Anterior cingulate cortex (tissue), 58 donors: ENCODE results near the gene HES4.

Experiments used
- DNase-seq, 58 donors: peaks; one replicate each; lab custom pipeline; 2025; lab: John Stamatoyannopoulos, UW

Gene HES4

DNA sequence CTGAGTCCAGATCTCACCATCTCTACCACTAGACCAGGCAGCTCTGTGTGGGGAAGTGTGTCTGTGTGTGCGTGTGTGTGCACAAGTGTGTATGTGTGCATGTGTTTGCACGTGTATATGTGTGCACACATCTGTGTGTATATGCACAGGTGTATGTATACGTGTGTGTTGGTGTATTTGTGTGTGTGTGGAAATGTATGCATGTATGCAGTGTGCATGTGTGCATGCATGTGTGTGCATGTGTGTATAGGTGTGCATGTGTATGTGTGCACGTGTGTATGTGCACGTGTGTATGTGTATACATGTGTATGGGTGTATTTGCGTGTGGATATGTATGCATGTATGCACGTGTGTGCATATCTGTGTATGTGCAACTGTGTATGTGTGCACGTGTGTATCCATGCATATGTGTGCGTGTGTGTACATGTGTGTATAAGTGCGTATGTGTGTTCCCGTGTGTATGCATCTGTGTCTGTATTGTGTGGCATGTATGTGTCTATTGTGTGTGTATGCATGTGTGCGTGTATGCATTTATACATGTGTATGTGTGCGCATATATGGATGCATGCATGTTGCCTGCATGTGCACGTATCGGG is 30.5 kb downstream of the HES4 start:
- DNase-seq, result no peak

DNA sequence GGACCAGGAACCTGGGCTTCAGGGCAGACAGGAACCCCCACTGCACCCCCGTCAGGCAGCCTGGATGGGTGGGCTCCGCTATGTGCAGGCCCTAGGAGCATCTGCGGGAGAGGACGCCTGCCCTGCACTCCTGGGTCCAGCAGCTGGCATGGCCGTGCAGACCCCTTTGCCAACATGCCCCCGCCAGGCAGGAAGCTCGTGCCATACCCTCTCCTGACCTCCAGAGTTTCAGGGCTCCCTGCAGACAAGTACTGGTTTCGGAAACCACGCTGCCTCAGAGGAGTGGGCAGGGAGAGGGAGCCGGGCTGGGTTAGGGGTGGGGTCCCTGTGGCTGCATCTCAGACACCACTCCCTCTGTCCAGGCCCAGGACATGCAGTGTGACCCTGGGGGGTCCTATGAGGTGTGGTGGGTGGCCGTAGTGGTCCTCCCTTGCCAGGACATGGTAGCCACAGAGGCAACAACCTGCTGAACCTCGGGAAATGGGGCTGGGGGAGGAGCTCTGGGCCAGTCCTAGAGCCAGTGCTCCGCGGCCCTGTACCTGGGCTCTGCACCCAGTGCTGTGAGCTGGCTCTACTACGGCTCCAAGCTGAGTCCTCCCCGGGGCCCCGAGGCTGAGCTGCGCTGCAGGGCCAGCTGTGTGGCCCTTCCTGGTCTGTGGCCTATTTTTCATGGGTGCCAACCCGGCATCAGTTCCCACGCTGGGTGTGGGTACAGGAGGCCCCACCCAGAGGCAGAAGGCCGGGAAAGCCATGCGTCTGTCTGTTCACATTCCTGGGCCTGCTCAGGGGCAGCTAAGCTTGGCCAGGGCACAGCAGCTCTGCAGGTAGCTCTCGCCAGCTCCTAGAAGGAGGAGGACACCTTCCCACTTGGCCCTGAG is 32.2 kb downstream of the HES4 start:
- DNase-seq, result no peak

DNA sequence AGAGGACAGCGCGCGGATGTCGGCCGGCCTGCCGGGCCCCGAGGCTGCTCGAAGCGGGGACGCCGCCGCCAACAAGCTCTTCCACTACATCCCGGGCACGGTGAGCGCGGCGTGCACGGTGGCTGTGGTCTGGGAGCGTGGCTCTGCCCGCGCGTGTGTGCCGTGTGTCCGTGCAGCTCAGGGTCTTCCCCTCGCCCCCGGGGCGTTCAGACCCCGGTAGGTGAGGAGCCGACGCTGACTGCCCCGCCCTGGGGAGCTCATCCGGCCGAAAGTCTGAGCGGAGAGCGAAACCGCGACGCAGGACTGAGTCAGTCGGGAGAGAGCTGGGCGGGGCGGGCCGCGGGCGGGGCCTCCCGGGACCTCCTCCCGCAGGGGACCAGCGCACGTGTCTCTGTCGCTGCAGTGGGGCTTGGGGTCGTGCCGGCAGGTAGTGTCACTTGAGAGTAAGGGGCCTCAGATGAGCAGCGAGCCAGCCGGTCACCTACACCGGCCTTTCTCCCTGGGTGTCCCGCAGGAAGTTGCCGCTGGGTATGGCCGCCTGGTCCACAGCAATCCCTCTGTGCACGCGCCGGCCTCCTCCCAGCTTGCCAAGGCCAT is 33.1 kb downstream of the HES4 start:
- DNase-seq, result peak in 3 of 58 donors; percentile 11 to 19 (median 16)

DNA sequence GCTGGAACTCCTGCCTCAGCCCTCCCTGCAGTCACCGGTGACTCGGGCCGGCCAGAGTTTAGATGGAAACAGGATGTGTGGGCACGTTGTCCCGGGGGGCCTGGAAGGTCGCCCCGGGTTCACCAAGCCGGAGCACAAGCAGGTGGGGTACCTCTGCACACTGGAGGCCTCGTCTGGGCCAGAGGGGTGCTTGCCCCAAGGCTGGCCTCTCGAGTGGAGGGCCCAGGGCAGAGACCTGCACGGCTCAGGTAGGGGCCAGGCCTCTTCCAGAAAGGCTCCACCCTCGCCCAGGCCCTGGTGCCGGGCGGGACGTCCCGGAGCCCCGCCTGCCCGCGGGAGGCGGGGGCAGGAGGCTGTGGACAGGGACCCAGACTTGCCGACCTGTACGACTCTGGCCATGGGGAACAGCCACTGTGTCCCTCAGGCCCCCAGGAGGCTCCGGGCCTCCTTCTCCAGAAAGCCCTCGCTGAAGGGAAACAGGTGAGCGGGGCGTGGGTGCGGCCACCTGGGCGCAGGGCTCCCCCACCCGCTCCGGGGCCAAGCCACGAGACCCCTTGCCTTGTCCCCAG is 33.7 kb downstream of the HES4 start, which contains the start of gene PLEKHN1:
PLEKHN1 (plus strand) TSS at position 348 of the 569 bp plus-strand sequence; CDS start at position 398, 50 bp downstream.
- no peak for DNase-seq

DNA sequence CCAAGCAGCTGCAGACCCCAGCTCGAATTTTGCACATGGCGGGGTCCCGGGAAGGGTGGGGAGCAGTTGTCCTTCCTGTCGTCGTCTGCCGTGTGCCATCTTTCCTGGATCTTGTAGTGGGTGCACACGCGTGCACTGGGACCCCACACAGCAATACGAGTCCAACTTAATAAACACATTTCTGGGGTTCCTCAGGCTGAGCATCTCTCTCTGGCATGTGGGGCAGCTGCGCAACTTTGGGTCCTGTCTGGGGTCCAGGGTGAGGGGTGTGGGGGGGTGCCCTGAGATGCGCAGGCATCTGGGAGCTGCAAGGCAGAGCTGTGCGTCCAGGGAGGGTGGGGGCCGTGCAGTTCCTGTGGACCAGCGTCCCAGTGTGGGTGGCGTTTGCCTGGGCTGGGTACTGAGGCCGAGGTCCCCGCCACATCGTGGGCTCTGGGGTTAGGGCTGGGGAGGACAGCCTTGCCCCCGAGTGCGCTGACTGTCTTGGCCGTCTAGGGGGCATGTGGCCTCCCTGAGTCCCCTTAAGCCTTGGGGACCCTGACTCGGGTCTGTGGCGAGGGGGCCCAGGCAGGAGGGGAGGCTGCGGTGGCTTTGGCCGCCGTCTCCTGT is 34.3 kb downstream of the HES4 start:
- DNase-seq, result no peak

DNA sequence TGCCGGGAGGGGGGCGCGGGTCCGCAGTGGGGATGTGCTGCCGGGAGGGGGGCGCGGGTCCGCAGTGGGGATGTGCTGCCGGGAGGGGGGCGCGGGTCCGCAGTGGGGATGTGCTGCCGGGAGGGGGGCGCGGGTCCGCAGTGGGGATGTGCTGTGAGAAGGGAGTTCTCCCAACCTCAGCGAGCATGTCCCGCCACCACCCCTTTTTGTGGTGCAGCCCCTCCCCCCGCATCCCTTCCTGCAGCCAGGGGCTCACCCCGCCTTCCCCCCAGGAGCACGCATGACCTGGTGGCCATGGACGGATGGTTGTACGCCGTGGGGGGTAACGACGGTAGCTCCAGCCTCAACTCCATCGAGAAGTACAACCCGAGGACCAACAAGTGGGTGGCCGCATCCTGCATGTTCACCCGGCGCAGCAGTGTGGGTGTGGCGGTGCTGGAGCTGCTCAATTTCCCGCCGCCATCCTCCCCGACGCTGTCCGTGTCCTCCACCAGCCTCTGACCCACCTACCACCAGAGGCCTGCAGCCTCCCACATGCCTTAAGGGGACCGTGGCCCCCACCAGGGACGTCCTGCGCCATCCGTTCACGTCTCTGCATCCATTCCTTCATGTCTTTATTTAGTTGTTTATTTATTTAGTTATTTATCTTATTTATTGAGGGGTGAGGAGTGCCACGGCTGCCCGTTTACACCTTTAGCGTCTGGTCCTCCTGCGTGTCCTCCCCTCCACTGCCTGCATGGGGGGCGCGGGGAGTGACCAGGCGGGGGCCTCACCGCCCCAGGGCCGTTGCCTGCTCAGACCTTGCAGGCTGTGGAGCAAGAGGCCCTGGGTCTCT is 35.0 kb downstream of the HES4 start:
- DNase-seq, result no peak

DNA sequence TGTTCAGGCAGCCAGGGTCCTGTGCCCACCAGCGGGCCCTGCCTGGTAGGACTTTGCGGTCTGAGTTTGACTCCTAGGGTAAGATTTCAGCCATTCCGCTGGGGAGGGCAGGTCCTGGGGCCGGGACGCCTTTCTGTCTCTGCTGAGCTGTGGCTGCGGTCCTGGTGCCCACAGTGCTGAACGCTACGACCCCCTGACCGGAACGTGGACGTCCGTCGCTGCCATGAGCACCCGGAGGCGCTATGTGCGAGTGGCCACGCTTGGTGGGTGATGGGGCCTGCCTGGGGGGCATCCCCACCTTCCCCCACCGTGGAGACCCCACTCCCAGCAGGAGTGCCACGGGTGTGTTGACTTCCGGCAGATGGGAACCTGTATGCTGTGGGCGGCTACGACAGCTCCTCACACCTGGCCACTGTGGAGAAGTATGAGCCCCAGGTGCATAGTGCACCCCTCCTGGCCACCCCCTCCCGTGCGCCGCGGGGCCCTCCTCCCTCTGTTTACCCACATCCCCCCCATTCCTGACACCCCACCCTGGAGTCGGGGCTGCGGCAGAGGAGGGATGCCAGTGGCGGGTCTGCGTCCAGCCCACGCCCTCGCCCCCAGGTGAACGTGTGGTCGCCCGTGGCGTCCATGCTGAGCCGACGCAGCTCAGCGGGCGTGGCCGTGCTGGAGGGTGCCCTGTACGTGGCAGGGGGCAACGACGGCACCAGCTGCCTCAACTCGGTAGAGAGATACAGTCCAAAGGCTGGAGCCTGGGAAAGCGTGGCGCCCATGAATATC is 36.0 kb downstream of the HES4 start:
- no peak for DNase-seq

DNA sequence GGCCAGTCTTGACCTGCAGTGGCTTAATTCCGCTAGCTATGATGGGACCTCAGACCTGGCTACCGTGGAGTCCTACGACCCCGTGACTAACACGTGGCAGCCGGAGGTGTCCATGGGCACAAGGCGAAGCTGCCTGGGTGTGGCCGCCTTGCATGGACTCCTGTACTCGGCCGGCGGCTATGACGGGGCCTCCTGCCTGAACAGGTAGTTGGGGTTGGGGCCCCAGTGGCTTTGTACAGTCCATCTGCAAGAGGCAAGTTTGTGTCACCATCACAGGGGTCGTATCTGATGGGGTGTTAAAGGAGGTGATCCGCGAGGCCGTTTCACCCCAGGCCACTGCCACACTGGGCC is 36.6 kb downstream of the HES4 start:
- no peak for DNase-seq

DNA sequence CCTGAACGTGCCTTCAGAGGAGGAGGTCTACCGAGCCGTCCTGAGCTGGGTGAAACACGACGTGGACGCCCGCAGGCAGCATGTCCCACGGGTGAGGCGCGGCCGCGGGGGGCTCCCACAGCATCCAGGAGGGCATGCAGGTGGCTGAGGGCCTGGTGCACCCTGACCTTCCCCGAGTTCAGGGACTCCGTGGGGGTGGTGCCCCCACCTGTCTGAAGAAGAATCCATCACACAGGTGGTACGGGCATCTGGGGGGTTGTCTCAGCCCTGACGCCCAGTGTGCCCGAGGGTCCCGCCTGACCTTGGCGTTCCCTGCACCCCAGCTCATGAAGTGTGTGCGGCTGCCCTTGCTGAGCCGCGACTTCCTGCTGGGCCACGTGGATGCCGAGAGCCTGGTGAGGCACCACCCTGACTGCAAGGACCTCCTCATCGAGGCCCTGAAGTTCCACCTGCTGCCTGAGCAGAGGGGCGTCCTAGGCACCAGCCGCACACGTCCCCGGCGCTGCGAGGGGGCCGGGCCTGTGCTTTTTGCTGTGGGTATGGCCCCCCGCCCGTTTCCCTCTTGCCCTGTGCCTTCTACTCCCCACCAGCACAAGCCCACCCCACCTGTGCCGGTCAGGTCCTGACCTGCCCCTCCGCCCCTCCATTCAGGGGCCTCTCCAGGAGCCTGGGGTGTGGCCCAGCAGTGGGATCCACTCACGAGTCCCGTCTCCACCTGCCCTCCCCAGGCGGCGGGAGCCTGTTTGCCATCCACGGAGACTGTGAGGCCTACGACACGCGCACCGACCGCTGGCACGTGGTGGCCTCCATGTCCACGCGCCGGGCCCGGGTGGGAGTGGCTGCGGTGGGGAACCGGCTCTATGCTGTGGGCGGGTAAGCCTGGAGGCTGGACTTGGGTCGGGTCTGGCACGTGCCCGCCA is 37.3 kb downstream of the HES4 start:
- DNase-seq, result no peak

DNA sequence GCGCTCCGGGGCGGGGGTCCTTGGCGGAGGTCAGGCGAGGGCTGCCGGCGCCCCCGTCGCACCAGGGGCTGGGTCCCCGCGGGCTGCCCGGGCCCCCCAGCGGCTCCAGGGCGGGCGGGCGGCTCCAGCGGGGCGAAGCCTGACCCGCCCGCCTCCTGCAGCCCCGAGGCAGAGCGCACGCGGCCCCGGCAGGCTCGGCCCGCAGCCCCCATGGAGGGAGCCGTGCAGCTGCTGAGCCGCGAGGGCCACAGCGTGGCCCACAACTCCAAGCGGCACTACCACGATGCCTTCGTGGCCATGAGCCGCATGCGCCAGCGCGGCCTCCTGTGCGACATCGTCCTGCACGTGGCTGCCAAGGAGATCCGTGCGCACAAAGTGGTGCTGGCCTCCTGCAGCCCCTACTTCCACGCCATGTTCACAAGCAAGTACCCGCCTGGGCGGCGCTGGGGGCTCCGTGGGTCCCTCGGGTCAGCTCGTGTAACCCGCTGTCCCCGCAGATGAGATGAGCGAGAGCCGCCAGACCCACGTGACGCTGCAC is 38.7 kb downstream of the HES4 start:
- DNase-seq, result no peak

DNA sequence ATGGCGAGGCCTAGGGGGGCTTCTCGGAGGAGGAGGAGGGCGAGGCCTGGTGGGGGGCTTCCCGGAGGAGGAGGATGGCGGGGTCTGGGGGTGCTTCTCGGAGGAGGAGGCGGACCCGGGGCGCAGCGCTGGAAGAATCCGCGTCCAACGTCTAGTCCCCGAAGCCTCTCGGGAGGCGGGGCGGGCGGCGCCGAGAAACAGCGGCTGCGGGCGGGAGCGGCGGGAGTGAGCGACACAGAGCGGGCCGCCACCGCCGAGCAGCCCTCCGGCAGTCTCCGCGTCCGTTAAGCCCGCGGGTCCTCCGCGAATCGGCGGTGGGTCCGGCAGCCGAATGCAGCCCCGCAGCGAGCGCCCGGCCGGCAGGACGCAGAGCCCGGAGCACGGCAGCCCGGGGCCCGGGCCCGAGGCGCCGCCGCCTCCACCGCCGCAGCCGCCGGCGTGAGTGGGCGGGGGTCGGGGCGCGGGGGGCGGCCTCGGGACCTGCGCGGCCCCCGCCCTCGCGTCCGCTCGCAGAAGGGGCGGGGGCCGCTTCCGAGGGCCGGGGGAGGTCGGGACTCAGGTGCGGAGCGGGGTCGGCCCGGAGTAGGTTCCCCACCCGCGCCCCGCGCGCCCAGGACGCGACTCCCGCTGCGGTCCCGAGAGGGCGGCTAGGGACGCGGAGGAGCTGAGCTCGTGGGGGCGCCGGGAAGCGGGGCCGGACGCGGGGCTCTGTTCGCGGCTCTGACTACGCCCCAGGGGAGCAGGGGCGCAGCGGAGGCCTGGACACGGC is 39.4 kb downstream of the HES4 start, which contains the start of gene KLHL17:
KLHL17 (plus strand) TSS at position 222 of the 769 bp plus-strand sequence; CDS start at position 332, 110 bp downstream.
- DNase-seq, result peak in 49 of 58 donors; percentile 9 to 76 (median 41)

DNA sequence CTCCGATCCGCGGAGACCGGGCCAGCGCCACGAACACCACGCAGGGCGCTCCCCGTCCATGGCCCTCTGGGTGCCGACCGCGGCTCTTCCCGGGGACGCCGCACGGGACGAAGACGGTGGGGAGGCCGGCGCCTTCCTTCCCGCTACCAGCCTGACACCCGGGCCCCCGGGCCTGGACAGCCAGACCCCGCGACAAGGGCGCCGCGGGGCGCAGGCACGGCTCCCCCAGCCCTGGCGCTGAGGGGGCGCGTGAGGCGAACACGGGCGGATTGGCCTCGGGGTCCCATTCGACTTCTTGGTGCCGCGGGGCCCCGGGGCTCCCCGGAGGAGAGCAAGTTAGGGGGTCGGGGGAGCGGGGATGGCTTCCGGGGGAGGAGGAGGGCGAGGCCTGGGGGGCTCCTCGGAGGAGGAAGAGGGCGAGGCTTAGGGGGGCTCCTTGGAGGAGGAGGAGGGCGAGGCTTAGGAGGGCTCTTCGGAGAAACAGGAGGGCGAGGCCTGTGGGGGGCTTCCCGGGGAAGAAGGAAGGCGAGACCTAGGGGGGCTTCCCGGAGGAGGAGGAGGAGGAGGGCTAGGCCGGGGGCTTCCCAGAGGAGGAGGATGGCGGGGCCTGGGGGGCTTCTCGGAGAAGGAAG is 40.0 kb downstream of the HES4 start:
- DNase-seq, result no peak

DNA sequence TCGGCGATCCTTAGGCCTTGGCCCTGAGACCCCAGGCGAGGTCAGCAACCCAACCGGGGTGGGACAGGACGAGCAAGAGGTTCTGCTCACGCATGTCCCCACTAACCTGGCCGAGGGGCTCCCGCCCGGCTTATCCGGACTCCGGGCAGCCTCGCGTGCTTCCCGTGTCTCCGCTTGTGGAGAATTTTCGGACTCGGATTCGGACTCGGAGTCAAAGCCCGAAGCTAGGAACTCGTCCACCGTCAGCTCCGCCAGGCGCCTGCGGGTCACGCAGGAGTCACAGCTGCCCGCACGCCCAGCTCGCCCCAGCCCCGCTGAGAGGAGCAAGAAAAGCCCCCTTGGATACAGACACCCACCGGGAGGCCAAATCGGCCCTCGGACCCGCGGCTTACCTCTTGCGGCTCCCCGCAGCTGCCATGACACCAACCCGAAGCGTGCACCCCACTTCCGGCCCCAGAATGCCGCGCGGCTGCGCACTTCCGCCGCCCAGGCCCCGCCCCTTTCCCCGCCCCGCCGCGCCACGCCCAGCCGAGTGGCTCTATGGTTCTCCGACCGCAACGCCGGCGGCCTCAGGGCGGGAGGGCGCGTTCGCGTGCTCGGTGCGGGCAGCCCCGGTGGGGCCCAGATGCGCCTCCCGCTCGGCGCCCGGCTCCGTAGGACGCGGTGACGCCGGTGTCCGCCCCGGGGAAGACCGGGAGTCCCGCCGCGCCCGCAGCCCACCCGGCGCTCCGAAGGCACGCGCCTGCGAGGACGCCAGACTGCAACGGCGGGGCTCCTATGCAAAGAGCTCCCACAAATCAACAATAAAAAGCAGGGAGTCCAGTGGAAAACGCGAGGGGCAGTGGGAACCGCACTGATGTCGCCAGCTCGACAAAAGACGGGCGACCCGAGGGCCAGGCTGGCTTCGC is 40.8 kb downstream of the HES4 start, which contains the start of gene NOC2L:
NOC2L (minus strand) TSS at position 434 of the 908 bp plus-strand sequence; CDS start at position 418, 16 bp downstream.
- peak; percentile 16 to 94 (median 88) for DNase-seq

DNA sequence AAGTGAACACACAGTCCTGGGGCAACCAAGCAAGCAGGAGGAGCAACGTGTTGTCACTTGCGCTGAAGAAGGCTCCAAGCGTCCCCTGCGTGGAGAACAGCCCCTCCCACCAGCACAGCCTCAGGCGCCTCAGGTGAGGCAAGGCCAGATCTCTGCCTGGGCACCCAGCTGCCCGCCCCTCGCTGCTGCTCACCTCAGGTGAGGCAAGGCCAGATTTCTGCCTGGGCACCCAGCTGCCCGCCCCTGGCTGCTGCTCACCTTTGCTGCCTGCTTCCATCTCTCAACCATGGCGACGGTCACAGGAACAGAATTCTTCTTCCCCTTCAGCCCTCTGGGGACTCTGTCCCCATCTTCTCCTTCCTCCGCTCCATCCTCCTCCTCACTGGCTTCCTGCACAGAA is 43.3 kb downstream of the HES4 start:
- no peak for DNase-seq

DNA sequence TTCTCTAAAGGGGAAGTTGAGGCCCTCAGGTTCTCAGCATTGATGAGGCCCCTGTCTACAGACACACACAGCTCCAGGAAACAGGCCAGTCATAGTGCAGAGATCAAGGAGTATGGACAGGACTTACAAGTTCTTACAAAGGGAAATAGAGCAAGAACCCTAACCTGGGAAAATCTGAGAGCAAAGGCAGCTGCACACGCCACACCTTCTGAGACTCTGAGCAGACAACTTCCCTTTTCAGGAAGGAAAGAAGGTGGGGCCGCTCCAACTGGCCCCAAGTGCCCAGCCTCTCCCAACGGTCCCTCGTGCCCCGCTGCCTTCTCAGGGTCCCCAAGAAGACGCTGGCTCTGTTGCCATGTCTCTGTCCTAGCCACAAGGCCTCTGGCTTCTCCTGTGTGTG is 44.4 kb downstream of the HES4 start:
- DNase-seq, result no peak
